ENCODE data around the gene WNT11. TPM values are rescaled to one million over a fixed set of nuclear protein-coding genes. Genes with fewer than 3 reads are reported as not detected.

Gene WNT11
- total and polyA plus RNA-seq, 2 of the 13 experiments (the other 11 are each of a cell fraction or from before 2014, with no cell fraction given) = 0.34 to 0.66 TPM

- CTCF ChIA-PET (ENCODE audit: low intra/inter-chr PET ratio, low total read pairs) = interaction anchor here (1.7 kb wide), 1 partner anchor 31 kb away, joined by 8 read pairs; no protein-coding TSS in a partner anchor
Observed at GRCh38 chr11:76238551-76238950, 32.2 kb upstream of the WNT11 start.

More at GRCh38 chr11:76238551-76238950, 32.2 kb upstream of the WNT11 start:
- Histone ChIP-seq H3K36me3 (replicated peaks in 1 of 2; ENCODE audit: control insufficient read depth in 1 of 2, insufficient read depth in 2 of 2, low read length in 2 of 2) (no peaks in the 10 kb centered on the region), H3K4me3 (replicated peaks in 1 of 3; ENCODE audit: insufficient read depth in 1 of 3, low read depth in 2 of 3, low read length in 3 of 3) (peak overlapping the region; percentile 29 to 63 (median 34); a peak in 5 of 6 replicates), H3K9ac (ENCODE audit: insufficient read depth, low read depth, low read length) (peak overlapping the region; percentile 1; the same call in 1 of the 2 replicates), H3K27ac (ENCODE audit: extremely low read length, insufficient read depth, low read length) (no peak overlapping the region), H3K9me3 (ENCODE audit: low read length) (no peaks in the 10 kb centered on the region), H4K20me1 (ENCODE audit: insufficient read depth, low read length) (no peaks in the 10 kb centered on the region), H3K4me1 (ENCODE audit: insufficient read depth, low read length) (peaks cover 51% of the 10 kb centered on the region), H3K79me2 (ENCODE audit: insufficient read depth, low read length) (no peaks in the 10 kb centered on the region), H2AFZ (ENCODE audit: low read length) (no peak overlapping the region), H3K27me3 (ENCODE audit: control insufficient read depth in 1 of 2, insufficient read depth in 2 of 2, low read length in 2 of 2) (peaks cover 0 to 3% of the 10 kb centered on the region in 2 experiments; a peak in 2 of 5 replicates), H3K4me2 (ENCODE audit: low read depth, low read length) (peak overlapping the region; percentile 81)
- TF ChIP-seq ZNF224 (CRISPR knock-in tag; IDR thresholded peaks at IDR 0.05) (no peak), HMGXB4 (CRISPR knock-in tag; IDR thresholded peaks at IDR 0.05; ENCODE audit: borderline replicate concordance in 1 of 2, low read depth in 1 of 2) (0 out of 4 replicates have a peak, but pooled peaks of 1 of the 2 experiments have one; percentile 5), KLF6 (CRISPR knock-in tag; IDR thresholded peaks at IDR 0.05) (no peak), ZNF687 (CRISPR knock-in tag; IDR thresholded peaks at IDR 0.05) (peak; percentile 36), ZFX (CRISPR knock-in tag; IDR thresholded peaks at IDR 0.05; ENCODE audit: low read depth) (0 out of 2 replicates have a peak, but pooled peaks have one; percentile 27), ZNF776 (CRISPR knock-in tag; IDR thresholded peaks at IDR 0.05) (no peak), ZNF781 (CRISPR knock-in tag; IDR thresholded peaks at IDR 0.05; ENCODE audit: borderline replicate concordance, not compliant biosample characterization) (no peak), ELF1 (CRISPR knock-in tag; IDR thresholded peaks at IDR 0.05) (0 out of 2 replicates have a peak, but pooled peaks have one; percentile 13), SAP130 (CRISPR knock-in tag; IDR thresholded peaks at IDR 0.05; ENCODE audit: low read depth) (0 out of 2 replicates have a peak, but pooled peaks have one; percentile 17), ZFP36L2 (CRISPR knock-in tag; IDR thresholded peaks at IDR 0.05) (no peak), SALL2 (CRISPR knock-in tag; IDR thresholded peaks at IDR 0.05) (no peak), ZNF616 (CRISPR knock-in tag; IDR thresholded peaks at IDR 0.05; ENCODE audit: low read depth) (no peak)
- WGBS (ENCODE audit: low lambda C conversion rate) = 4% methylated on average over 3 of the region's 6 CpGs
- intact Hi-C loops (cut with micrococcal nuclease; ENCODE audit: unreplicated experiment) = loop anchor here (1.0 to 10.0 kb wide), 3 partner anchors 29 to 344 kb away; partner anchors contain the start of genes GVQW3 and THAP12
- in situ Hi-C loops (cut with HindIII; ENCODE audit: extremely low pct_ligation_motif_present, low pct_unique_long_range_greater_than_20kb) = no loop called here
- DNase-seq (ENCODE audit: low spot score) (no peak), ATAC-seq (peak; percentile 10), FAIRE-seq (no peak)
- BruUV-seq (replicated peaks) = no TSS peak
- POLR2A ChIA-PET = no interaction called here
